HuH-7 (cell line): Measurements from ENCODE around the gene GASK1A.
"Not testable (repeated sequence)": the region's sequence is repeated elsewhere in the genome, so short reads cannot be mapped to it uniquely, and the experiment has no call there.

ENCODE experiments used
- DNase-seq: peaks from one replicate; pipeline ENCODE4 v3.0.0; 2011; ENCODE audit warnings: low spot score

GASK1A gene

DNA sequence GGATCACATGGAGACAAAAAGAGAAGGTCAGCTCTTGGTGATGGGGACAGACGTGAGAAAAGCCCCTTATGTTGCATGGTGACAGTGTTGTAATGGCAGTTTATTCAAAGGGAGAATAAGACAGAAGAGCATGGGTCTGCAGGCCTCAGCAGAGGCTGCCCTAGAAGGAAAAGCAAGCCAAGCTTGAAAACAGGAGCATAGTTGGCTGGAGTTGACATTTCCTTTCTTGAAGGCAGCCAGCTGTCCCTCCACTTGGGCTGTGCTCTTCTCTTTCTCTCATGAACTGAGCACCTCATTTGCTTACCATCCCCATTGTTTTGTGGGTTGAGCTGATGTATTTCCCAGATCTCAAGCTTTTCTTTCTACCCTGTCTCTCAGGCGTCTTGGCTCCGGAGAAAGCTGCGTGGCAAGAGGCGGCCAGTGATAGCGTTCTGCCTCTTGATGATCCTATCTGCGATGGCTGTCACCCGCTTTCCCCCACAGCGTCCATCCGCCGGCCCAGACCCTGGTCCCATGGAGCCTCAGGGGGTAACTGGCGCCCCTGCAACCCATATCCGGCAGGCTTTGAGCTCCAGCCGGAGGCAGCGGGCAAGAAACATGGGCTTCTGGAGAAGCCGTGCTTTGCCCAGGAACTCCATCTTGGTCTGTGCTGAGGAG lies 52.9 kb downstream of the GASK1A start:
- no peak for DNase-seq

DNA sequence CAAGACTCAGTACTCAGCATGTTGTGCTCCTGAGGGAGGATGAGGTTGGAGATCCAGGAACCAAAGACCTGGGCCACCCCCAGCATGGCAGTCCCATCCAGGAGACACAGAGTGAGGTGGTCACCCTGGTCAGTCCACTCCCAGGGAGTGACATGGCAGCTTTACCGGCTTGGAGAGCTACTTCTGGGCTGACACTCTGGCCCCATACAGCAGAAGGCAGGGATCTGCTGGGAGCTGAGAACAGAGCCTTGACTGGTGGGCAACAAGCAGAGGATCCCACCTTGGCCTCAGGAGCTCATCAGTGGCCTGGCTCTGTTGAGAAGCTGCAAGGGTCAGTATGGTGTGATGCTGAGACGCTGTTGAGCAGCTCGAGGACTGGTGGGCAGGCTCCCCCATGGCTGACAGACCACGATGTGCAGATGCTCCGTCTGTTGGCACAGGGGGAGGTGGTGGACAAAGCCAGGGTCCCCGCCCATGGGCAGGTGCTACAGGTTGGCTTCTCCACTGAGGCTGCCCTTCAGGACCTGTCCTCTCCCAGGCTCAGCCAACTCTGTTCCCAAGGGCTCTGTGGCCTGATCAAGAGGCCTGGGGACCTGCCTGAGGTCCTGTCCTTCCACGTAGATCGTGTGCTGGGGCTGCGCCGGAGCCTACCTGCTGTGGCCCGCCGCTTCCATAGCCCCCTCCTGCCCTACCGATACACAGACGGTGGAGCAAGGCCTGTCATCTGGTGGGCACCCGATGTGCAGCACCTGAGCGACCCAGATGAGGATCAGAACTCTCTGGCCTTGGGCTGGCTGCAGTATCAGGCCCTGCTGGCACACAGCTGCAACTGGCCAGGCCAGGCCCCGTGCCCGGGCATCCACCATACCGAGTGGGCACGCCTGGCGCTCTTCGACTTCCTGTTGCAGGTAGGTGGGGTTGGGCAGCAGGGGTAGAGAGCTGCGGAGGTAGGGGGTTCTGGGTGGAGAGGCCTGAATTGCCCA lies 53.8 kb downstream of the GASK1A start:
- no peak for DNase-seq

DNA sequence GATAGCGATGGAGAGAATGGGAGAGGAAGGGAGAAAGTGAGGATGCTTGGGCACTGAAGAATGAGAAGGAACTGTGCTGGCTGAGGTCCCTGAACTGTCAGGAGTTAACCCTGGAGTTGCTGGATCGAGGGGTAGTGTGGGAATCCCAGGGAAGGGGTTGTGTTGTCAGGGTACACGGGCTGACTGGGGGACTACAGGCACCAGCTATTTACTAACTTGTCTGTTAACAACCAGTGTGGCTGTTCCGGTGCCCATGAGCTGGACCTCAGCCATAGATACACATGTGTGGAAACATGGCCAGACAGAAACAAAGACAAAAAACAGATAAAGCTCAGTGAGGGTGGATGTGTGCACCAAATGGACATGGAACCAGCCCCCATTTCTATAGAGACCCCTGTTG lies 55.1 kb downstream of the GASK1A start:
- no peak for DNase-seq

DNA sequence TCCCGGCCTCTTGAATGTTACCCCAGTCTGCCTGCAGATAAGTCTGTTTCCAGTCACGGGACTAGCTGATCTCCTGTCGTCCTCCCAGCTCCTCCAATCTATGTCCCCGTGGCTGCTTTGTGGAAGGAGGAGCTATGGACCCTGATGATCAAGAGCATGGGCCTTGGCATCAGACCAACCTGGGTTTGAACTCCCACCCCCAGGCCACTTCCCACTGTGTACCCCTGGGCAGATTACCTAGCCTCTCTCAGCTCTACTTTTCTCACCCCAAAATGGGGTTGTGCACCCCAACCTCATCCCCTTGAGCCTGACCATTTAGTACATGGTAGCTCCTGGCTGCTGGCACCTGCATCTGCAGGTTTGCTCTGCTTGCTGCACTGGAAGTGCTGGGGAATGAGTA lies 55.8 kb downstream of the GASK1A start:
- no peak for DNase-seq

DNA sequence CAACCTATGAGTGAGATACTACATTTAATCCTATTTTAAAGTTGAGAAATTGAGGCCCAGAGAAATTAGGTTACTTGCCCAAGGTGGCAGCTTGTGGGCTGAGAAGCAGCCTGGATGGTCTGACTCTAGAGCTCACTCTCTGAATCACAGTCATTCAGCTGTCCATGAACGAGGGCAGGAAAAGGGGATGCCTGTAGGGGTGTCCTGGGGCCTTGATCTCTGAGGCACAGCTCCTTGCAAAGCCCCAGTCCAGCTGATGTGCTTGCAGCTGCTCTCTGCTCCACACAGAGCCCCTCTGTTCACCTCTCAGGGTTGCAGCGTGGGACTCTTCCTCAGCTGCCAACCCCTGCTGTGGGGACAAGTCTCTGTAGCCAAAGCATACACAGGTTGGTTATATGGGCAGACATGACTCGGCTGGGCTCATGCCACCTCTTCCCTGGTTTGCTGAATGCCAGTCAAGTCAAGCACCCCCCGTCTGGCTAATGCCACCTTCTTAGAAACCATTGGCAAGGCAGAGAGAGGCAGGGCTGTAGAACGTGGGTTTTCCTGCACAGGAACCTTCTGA lies 56.8 kb downstream of the GASK1A start:
- no peak for DNase-seq

DNA sequence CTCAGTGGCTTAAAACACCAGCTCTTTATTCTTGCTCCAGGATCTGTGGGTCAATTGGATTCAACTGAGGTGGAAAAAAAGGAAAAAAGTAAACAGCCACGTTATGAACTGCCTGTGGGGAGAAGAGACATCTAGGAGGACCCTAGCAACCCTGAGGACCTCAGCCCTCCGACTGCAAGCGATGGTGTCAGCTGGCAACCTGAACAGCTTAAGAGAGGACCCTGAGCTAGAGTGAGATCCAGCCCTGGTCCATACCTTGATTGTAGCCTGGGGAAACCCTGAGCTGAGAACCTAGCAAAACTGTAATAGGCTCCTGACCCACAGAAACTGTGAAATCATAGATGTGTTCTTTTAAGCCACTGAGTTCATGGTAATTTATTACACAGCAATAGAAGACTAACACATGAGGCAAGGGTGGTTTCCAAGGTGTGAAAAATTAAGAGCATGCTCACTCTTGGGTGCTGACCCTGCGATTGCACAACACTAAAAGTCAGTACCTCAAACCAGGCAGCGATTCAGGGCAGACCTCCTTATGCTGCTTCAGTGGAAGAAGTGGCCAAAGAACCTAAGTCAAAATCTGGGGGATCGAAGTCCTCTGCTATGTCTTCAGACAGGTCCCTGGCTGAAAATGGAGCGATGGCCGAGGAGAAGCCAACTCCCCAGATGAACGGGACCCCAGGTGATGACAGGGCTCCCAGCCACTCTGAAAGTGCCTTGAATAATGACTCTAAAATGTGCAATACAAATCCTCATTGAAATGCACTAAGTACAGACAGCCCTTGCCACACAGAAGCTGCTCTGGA lies 57.7 kb downstream of the GASK1A start:
- DNase-seq: no peak

DNA sequence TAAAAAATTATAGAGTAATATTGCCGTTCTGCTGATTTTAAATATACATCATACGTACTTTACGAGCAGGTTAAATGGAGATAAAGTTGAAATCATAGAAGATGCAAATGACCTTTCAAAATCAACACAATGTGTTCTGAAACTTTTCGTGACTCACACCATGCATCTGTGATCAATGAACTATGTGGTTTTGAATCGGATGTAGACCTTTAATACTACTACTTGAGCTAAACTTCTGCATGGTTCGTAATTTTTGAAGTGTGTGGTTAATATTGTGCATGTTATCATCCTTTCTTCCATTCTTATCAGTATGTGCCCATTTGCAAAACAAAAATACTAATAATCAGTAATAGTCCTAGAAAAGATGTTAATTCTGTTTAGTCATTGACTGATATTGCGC lies 58.9 kb downstream of the GASK1A start:
- DNase-seq: no peak

DNA sequence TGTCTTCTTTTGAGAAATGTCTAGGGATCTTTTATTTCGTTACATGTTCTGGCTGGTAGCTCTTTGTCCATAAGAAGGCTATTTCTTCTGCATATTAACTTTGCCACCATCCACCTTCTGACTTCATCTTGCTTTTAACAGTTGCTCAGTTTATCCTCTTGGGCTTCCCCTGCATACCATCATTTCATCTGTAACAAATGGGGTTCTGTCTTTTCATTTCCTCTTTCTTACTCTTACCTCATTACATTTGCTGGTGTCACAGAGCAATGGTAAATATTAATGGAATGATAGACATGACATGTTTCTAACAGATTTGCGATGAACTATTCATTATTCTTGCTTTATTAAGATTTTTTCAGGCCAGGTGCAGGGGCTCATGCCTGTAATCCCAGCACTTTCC lies 62.4 kb downstream of the GASK1A start:
- no peak for DNase-seq

DNA sequence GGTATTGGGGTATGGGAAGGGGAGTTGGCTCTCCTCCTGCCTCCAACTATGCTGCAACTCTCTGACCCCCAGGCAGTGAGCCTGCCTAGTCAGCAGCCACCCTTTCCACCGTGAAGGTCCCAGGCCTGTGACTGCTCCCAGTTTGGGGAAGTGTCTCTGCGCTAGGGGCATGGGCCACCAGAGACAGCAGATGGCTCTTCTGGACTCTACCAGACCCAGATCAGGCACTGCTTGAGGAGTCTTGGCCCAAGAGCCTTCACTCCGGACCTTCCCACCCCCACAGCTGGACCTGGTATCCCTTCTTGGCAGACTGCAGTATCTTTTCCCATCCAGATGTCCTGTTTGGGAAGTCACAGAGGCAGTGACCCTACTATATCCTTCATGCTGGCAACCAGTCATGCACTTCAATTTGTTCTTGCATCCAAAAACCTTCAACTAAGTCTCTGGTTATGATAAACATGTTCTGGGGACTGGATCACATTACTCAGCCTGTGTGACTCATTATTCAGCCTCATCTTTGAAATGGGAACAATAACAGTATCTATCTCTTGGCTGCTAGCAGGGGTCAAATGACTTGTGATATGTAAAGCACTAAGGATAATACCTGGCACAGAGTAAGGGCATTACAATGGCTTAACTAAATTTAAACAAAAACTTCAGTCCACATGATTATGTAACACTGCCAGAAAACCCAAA lies 64.1 kb downstream of the GASK1A start:
- no peak for DNase-seq

DNA sequence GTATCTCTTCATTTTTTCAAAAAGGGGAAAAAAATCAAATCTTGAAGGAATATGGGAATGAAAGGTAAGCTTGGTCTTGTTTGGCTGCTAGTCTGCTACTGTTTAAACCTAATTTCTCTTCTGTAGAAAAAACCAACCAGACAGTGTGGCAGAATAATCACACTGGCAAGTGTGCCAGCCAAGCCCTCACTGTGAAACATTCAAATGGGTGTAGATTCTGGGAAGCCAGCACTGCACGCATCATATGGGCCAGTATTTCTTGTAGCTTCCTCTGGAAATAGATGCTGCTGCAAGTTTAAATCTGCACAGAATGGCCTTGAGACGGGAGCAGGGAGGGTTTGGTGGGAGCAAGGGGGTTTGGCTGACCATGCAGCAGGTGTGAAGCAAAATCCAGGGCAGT lies 64.7 kb downstream of the GASK1A start:
- no peak for DNase-seq

DNA sequence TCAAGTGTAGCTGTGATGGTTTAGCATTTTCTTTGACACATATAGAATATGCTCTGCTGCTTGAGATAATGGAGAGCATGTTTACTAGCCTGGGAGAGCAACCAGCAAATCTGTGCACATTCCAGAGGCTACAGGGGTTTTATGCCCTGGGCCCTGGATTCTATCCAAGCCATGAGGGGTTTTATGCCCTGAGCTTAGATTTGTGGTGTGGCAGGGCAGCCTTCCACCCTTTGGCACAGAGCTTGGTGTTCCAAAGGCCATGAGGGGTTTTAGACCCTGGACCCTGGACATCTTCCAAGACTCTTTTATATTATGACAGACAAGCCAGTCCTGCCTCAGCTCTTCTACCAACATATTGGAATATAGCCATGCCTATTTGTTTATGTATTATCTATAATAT lies 66.0 kb downstream of the GASK1A start:
- DNase-seq: not testable (repeated sequence)

DNA sequence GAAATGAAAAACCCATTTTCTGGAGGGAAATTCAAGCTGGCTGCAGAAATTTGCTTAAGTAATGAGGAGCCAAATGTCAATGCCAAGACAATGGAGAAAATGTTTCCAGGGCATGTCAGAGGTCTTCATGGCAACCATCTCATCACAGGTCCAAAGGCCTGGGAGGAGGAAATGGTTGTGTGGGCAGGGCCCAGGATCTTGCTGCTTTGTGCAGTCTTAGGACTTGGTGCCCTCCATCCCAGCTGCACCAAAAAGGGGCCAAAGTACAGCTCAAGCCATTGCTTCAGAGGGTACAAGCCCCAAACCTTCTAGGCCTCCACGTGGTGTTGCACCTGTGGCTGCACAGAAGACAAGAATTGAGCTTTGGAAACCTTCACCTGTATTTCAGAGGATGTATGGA lies 67.5 kb downstream of the GASK1A start:
- DNase-seq: no peak

DNA sequence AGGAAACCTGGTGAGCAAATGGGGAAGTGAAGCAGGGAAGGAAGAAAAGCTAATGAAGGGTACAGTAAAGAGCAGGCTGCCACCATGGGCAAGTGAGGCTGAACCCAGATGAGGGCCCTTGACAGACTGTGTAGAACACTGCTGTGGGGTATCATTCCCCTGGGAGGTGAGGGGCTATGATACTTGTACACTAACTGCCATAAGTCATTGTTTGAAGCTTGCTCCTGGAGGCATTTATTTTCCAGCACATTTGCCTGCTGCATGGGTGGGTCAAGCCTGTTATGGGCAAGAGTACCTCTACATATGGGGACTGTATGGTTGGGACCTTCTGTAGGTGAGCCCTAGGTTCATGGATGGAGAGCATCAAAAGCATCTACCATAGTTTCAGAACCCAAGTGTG lies 69.4 kb downstream of the GASK1A start:
- no peak for DNase-seq

DNA sequence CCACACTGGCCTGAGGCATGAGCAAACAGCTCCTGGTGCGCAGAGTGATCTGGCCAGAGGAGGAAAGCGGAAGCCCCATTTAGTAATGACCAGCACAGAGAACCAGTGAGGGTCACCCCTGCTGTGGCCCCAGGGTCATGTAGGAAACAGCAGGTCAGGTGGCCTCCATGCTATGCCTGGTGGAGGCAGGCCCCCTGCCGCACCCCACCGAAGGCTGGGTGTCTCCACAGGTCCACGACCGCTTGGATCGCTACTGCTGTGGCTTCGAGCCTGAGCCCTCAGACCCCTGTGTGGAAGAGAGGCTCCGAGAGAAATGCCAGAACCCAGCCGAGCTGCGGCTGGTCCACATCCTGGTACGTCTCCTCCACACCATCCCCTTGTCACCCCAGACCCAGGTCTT lies 74.2 kb downstream of the GASK1A start:
- no peak for DNase-seq

DNA sequence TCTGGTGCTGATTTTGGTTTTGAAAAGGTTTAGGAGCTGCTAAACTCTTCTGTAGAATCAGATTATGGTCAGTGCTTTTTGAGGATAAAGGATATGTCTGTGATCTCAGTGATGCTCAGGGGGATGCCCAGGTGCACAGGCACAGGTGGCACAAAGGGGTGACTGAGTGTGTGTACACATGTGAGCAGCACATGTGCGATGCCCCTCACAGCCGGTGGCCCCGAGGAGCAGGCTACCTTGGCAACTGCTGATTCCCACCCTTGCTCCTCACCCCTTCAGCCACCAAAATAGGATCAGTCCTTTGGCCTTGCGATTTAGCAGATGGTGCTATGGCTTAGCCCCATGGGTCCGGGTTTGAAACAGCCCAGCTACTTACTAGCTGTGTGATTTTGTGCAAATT lies 75.6 kb downstream of the GASK1A start:
- no peak for DNase-seq

DNA sequence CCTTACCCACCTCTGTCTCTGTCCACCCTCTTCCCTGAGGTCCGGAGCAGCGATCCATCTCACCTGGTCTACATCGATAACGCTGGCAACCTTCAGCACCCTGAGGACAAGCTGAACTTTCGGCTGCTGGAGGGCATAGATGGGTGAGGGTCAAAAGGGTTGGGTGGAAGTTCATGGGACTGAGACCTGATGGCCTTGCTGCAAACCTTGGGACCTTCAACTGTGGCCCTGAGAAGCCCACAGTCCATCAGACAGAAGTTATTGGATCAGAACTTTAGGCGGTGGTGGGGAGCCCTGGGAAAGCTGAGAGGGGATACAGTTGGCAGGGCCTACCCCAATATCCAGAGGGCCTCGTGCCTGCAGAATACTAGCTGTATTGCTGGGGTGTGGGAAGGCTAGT lies 76.3 kb downstream of the GASK1A start:
- no peak for DNase-seq

DNA sequence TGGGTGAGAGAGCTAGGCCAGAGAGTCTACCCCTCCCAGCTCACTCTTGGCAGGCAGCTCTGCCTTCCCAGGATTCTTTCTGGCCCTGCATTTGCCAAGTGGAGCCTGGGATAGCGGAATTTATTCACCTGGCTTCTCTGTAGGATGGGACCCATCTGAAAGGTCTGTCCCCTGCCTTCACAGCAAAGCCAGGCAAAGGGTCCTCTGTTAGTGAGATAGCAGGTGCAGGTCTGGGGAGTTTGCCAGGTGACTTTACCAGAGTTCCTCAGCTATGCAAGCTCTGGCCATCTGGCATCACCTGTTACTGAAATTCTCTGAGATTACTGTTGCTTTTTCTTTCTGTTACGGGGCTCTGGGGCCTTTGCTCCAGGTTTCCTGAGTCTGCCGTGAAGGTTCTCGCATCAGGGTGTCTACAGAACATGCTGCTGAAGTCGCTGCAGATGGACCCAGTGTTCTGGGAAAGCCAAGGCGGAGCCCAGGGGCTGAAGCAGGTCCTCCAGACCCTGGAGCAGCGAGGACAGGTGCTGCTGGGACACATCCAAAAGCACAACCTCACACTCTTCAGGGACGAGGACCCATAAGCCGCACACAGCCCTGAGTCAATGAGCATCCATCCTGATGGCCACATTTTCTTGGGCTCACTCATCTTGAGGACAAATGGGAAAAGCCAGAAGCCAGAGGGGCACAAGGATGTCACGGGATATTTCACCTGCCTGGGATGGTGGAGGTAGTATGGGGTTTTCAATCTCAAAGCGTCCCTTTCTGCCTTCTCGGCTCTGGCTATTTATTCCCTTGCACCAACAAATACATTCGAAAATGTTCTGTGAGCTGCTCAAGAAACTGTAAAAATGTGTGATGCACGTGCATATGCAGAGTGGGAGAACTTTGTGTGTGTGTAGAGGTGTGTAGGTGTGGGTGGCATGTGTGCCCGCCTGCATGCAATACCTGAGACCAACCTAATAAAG lies 77.0 kb downstream of the GASK1A start:
- no peak for DNase-seq

DNA sequence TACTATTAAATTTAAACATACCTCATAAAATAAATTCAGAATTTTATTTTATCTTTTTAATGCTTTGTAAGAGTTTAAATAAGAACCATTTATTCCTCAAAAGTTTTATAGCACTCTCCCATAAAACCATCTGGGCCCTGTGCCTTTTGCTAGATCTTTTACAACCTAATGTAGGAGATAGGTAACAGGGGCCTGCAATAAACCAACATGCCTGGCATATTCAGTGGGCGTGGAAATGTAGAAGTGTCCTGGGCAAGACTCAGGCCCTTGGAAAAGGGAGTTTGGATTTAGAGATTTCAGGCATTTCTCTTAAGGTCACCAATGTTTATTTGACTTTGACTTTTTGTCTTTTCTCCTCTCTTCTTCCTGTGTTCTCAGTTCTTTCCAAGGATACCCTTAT lies 80.3 kb downstream of the GASK1A start:
- DNase-seq: no peak

DNA sequence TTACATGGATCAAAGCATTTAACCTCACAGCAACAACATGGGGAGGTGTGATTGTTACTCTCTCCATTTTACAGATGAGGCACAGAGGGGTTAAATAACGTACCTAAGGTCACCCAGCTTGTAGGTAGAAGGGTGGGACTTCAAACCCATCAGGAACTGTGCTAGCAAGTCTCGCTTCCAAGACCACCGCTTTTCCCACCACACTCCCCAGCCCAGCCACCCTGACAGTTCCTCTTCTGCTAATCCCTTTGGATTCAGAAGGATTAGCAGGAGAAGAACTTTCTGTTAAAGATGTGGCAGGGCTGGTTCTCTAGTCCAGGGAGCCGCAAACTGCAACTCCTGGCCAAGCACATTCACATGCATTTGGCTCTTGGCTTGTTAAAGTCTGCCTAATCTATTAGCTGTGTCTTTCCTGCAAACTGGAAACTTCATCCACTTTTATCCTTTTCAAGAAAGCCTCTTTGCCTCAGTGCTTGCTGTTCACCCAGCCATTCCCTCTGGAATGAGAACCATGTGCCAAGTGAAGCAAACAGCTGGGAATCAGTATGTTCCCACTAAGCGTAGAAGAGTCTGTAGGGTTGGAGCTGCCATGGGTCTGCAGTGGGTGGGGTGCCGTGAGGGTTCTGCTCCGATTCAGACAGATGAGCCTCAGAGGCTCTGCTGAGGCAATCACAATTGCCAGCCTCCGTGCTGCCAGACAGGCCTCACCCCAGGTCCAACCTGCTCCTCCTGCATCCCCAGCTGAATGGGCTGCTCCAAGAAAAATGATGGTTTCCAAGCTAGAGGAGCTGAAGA lies 82.2 kb downstream of the GASK1A start:
- DNase-seq: no peak
